ENCODE results near the gene SYT13.

The SYT13 gene
- total RNA-seq: 0 to 0.16 (median 0) reads per million in 18 experiments

GRCh38 chr11:45285930-45286632 lies at the start of gene SYT13:
TSS of gene SYT13 (minus strand) at chr11:45286341. CDS start at chr11:45286207, 134 bp downstream.
- no peak for DNase-seq

GRCh38 chr11:45335434-45335833 lies 49.3 kb upstream of the SYT13 start:
- no peak for DNase-seq

- no peak for DNase-seq
These were observed 48.7 kb upstream of the SYT13 start for GRCh38 chr11:45334836-45335235.

- DNase-seq: no peak
These were observed 48.3 kb upstream of the SYT13 start for GRCh38 chr11:45334410-45334809.

- no peak for DNase-seq
These were observed 47.1 kb upstream of the SYT13 start for GRCh38 chr11:45333001-45333971.

GRCh38 chr11:45332276-45332934 lies 46.3 kb upstream of the SYT13 start:
- DNase-seq: peak; percentile 26 to 34

GRCh38 chr11:45331839-45332238 lies 45.7 kb upstream of the SYT13 start:
- DNase-seq: no peak

- DNase-seq: no peak
These were observed 42.6 kb upstream of the SYT13 start for GRCh38 chr11:45328726-45329125.

GRCh38 chr11:45324459-45324858 lies 38.3 kb upstream of the SYT13 start:
- DNase-seq: no peak

- DNase-seq: no peak
These were observed 37.6 kb upstream of the SYT13 start for GRCh38 chr11:45323601-45324249.

- DNase-seq: no peak
These were observed 36.9 kb upstream of the SYT13 start for GRCh38 chr11:45322891-45323600.

GRCh38 chr11:45322111-45322705 lies 36.1 kb upstream of the SYT13 start:
- DNase-seq: no peak

- DNase-seq: no peak
These were observed 35.5 kb upstream of the SYT13 start for GRCh38 chr11:45321669-45322068.

- DNase-seq: no peak
These were observed 35.0 kb upstream of the SYT13 start for GRCh38 chr11:45321031-45321595.

GRCh38 chr11:45320371-45320770 lies 34.2 kb upstream of the SYT13 start:
- no peak for DNase-seq

GRCh38 chr11:45319077-45319476 lies 32.9 kb upstream of the SYT13 start:
- DNase-seq: no peak

- no peak for DNase-seq
These were observed 32.4 kb upstream of the SYT13 start for GRCh38 chr11:45318516-45318915.

- DNase-seq: no peak
These were observed 30.1 kb upstream of the SYT13 start for GRCh38 chr11:45316258-45316657.

- no peak for DNase-seq
These were observed 28.8 kb upstream of the SYT13 start for GRCh38 chr11:45314900-45315299.

GRCh38 chr11:45313171-45313865 lies 27.2 kb upstream of the SYT13 start:
- no peak for DNase-seq

Data from inflammatory macrophage (primary cell).